HepG2 (cell line): ENCODE results near the gene TBC1D5. TPM values are rescaled to one million over a fixed set of nuclear protein-coding genes. Genes with fewer than 3 reads are reported as not detected.

Source experiments
- ATAC-seq: fragments of 200-7000 bp; cut with Tn5 transposase; 3 replicates; pipeline ENCODE4 v1.9.1; 2020; ENCODE audit warnings: mild to moderate bottlenecking, moderate library complexity
- BruUV-seq: library from RNA; stranded (reverse); fragments of 400-500 nt; replicated peaks from 2 replicates; lab custom pipeline; 2021; lab: Mats Ljungman, UMichigan
- CTCF ChIA-PET: fragments of 300-600 bp; formaldehyde crosslinking; extraction: SDS; loops from one replicate; lab custom pipeline; 2021; ENCODE audit warnings: low total read pairs, inconsistent platforms, low intra/inter-chr PET ratio; lab: Yijun Ruan, JAX
- POLR2A ChIA-PET: fragments of 350-600 bp; sonication (Branson Sonifier 250); formaldehyde crosslinking; loops from one replicate; lab custom pipeline; 2020; ENCODE audit warnings: antibody characterized with exemption, inconsistent platforms; lab: Yijun Ruan, JAX
- DNase-seq: peaks from one replicate; pipeline ENCODE4 v3.0.0-alpha.2; 2015; ENCODE audit warnings: low spot score
- FAIRE-seq: peaks from 3 replicates; lab custom pipeline; 2011; peaks lifted over from hg19 to GRCh38; lab: Jason Lieb, UNC
- H2AFZ ChIP-seq: one replicate; pipeline ENCODE4 v1.6.1; 2011; ENCODE audit warnings: low read length, inconsistent platforms
- H3K27ac ChIP-seq: fragments of 300-600 bp; 3 replicates; pipeline ENCODE4 v1.8.0; 2011; ENCODE audit warnings: mixed run types, mild to moderate bottlenecking, mixed read lengths, low read length, inconsistent platforms; ENCODE audit not compliant: insufficient read depth; ENCODE audit errors: extremely low read length
- H3K27me3 ChIP-seq, 2 experiments: fragments of 200-600 bp in 1 of 2; 2 replicates in 1 of 2; 3 replicates in 1 of 2; pipeline versions ENCODE4 v1.6.0 to v1.8.0; 2011; ENCODE audit warnings: low read length in 2 of 2, mild to moderate bottlenecking in 2 of 2, moderate library complexity in 2 of 2, inconsistent platforms in 1 of 2; ENCODE audit not compliant: insufficient read depth in 2 of 2, control insufficient read depth in 1 of 2
- H3K36me3 ChIP-seq, 2 experiments: fragments of 200-600 bp in 1 of 2; replicated peaks in 1 of 2; 2 replicates in 1 of 2; 3 replicates in 1 of 2; pipeline versions ENCODE4 v1.5.1 to v1.8.0; 2011; ENCODE audit warnings: low read length in 2 of 2, inconsistent platforms in 1 of 2; ENCODE audit not compliant: insufficient read depth in 2 of 2, control insufficient read depth in 1 of 2
- H3K4me1 ChIP-seq: 2 replicates; pipeline ENCODE4 v1.5.1; 2012; ENCODE audit warnings: low read length, inconsistent platforms; ENCODE audit not compliant: insufficient read depth
- H3K4me2 ChIP-seq: 2 replicates; pipeline ENCODE4 v1.6.0; 2011; ENCODE audit warnings: low read depth, low read length, inconsistent platforms
- H3K4me3 ChIP-seq, 3 experiments: fragments of 200-600 bp in 1 of 3; sonication (generic), shearing (Covaris generic) in 1 of 3; replicated peaks in 1 of 3; 2 replicates each; pipeline ENCODE4 v1.5.1; 2011 to 2016; ENCODE audit warnings: low read length in 3 of 3, inconsistent platforms in 2 of 3, low read depth in 2 of 3, mild to moderate bottlenecking in 2 of 3, control low read depth in 1 of 3, mixed read lengths in 1 of 3; ENCODE audit not compliant: insufficient read depth in 1 of 3
- H3K79me2 ChIP-seq: one replicate; pipeline ENCODE4 v1.6.1; 2011; ENCODE audit warnings: low read length, inconsistent platforms; ENCODE audit not compliant: insufficient read depth
- H3K9ac ChIP-seq: 2 replicates; pipeline ENCODE4 v1.6.0; 2011; ENCODE audit warnings: mild to moderate bottlenecking, low read depth, low read length, inconsistent platforms; ENCODE audit not compliant: insufficient read depth
- H3K9me3 ChIP-seq: 2 replicates; pipeline ENCODE4 v1.5.1; 2012; ENCODE audit warnings: mild to moderate bottlenecking, low read length
- H4K20me1 ChIP-seq: 2 replicates; pipeline ENCODE4 v1.6.0; 2011; ENCODE audit warnings: inconsistent platforms, mild to moderate bottlenecking, low read length, moderate library complexity; ENCODE audit not compliant: insufficient read depth
- ARID2 ChIP-seq: sonication (generic); formaldehyde crosslinking; IDR thresholded peaks from 2 replicates; pipeline ENCODE4 v1.8.1; 2022; ENCODE audit warnings: mild to moderate bottlenecking, missing genetic modification reagents, borderline replicate concordance
- NCOR1 ChIP-seq: fragments of 200-600 bp; sonication (generic); IDR thresholded peaks from 2 replicates; pipeline ENCODE4 v1.7.0; 2017; ENCODE audit warnings: antibody characterized with exemption, low read length, borderline replicate concordance
- NONO ChIP-seq, 2 experiments: fragments of 450-650 bp in 1 of 2; sonication (generic) in 1 of 2; formaldehyde crosslinking in 1 of 2; IDR thresholded peaks in 1 of 2; conservative IDR thresholded peaks in 1 of 2; 2 replicates each; pipeline versions ENCODE4 v1.6.1 to v1.8.0; 2017 to 2022; ENCODE audit warnings: mild to moderate bottlenecking in 1 of 2, missing genetic modification reagents in 1 of 2, moderate library complexity in 1 of 2
- RELA ChIP-seq: sonication (generic); formaldehyde crosslinking; IDR thresholded peaks from 2 replicates; pipeline ENCODE4 v1.4.0; 2020; ENCODE audit warnings: missing genetic modification reagents
- SAP130 ChIP-seq: IDR thresholded peaks from 2 replicates; pipeline ENCODE4 v1.6.1; 2016; ENCODE audit warnings: low read depth
- ZNF3 ChIP-seq: IDR thresholded peaks from 2 replicates; pipeline ENCODE4 v1.7.0; 2017; ENCODE audit warnings: inconsistent platforms
- ZNF709 ChIP-seq: sonication (generic); formaldehyde crosslinking; IDR thresholded peaks from 2 replicates; pipeline ENCODE4 v1.5.0; 2020; ENCODE audit warnings: mild to moderate bottlenecking, missing genetic modification reagents
- ZSCAN21 ChIP-seq: sonication (generic); formaldehyde crosslinking; IDR thresholded peaks from 2 replicates; pipeline ENCODE4 v1.8.0; 2022; ENCODE audit warnings: mild to moderate bottlenecking, missing genetic modification reagents, moderate library complexity, borderline replicate concordance
- in situ Hi-C: cut with HindIII; loops from 2 replicates; pipeline ENCODE4 v1.10.0; 2017; ENCODE audit warnings: low pct_unique_long_range_greater_than_20kb; ENCODE audit not compliant: extremely low pct_ligation_motif_present
- intact Hi-C: fragments of 100-400 bp; cut with micrococcal nuclease; formaldehyde crosslinking; loops from one replicate; pipeline ENCODE4 v1.10.0; 2022; ENCODE audit not compliant: unreplicated experiment
- polyA plus RNA-seq, 8 experiments: library from polyadenylated mRNA; depleted of rRNA in 3 of 8; stranded (reverse) in 7 of 8; unstranded in 1 of 8; fragments of >200 nt; fragmentation: Illumina TruSeq in 4 of 8; extraction: Trizol in 4 of 8; gene quantifications; 2 replicates each; pipeline versions ENCODE4 v1.2.1 to v1.2.3, GENCODE V29; 2011 to 2016; ENCODE audit warnings: low read depth in 4 of 8, missing spikeins in 1 of 8, mixed read lengths in 1 of 8; ENCODE audit not compliant: insufficient read depth in 1 of 8
- total RNA-seq, 5 experiments: library from RNA; depleted of rRNA; stranded (reverse); fragments of >200 nt; fragmentation: Illumina TruSeq; extraction: Trizol; gene quantifications; 2 replicates each; pipeline ENCODE4 v1.2.3, GENCODE V29; 2016; ENCODE audit warnings: low read depth in 1 of 5
- TF ChIP-seq, protein P1 (sequence below): sonication (generic); formaldehyde crosslinking; conservative IDR thresholded peaks from 2 replicates; pipeline ENCODE4 v1.4.0; 2020; ENCODE audit warnings: missing genetic modification reagents
- TF ChIP-seq, protein P2 (sequence below): sonication (generic); formaldehyde crosslinking; IDR thresholded peaks from 2 replicates; pipeline ENCODE4 v1.5.0; 2020; ENCODE audit warnings: missing genetic modification reagents, mild to moderate bottlenecking, borderline replicate concordance

TBC1D5 gene
- total and polyA plus RNA-seq, 2 of the 13 experiments (the other 11 are each of a cell fraction or from before 2014, with no cell fraction given): 19.2 to 33.3 TPM

DNA sequence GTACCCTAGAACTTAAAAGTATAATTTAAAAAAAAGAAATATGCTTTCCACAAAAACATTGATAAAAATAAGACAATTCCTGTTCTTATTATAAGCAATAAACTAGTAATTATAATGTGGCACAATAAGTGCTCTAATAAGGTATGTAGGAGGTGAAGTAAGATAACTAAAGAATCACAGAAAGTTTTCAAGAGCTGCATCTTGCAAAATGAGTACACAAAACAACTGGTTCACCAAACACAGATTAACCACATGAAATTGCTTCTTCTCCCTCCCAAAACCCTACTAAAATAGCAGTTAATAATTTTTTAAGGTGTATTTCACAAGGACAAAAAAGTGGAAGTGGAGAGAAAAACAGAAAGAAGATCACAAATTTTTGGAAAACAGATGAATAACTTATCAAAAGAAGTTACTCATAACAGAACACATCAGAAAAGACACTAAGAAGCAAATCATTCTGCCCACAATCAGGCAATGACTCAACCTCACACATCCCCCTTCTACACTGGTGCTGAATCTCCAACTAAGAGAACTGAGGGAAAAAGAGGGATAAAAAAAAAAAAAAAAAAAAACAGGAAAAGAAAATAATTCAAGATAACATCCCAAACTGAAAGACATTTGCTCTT lies 64.2 kb downstream of the TBC1D5 start:
- H3K27me3 ChIP-seq: no peaks in the 10 kb centered on the region
- BruUV-seq: no TSS peak
- no peak overlapping the region for H3K27ac ChIP-seq
- intact Hi-C loops: no loop called here
- no peak for DNase-seq
- no peak for ATAC-seq
- H3K36me3 ChIP-seq: peaks cover 0 to 2% of the 10 kb centered on the region in 2 experiments; a peak in 2 of 5 replicates
- H4K20me1 ChIP-seq: peaks cover 7% of the 10 kb centered on the region; the same call in 1 of the 2 replicates
- no peak overlapping the region for H3K9ac ChIP-seq
- TF ChIP-seq, protein P1, sequence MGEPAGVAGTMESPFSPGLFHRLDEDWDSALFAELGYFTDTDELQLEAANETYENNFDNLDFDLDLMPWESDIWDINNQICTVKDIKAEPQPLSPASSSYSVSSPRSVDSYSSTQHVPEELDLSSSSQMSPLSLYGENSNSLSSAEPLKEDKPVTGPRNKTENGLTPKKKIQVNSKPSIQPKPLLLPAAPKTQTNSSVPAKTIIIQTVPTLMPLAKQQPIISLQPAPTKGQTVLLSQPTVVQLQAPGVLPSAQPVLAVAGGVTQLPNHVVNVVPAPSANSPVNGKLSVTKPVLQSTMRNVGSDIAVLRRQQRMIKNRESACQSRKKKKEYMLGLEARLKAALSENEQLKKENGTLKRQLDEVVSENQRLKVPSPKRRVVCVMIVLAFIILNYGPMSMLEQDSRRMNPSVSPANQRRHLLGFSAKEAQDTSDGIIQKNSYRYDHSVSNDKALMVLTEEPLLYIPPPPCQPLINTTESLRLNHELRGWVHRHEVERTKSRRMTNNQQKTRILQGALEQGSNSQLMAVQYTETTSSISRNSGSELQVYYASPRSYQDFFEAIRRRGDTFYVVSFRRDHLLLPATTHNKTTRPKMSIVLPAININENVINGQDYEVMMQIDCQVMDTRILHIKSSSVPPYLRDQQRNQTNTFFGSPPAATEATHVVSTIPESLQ (CRISPR knock-in tag): no peak
- no peak for TF ChIP-seq ARID2
- TF ChIP-seq SAP130: no peak
- TF ChIP-seq, protein P2, sequence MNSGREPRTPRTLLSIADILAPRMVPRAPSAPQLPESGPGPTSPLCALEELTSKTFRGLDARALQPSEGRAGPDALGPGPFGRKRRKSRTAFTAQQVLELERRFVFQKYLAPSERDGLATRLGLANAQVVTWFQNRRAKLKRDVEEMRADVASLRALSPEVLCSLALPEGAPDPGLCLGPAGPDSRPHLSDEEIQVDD (CRISPR knock-in tag): no peak
- TF ChIP-seq ZNF3 (CRISPR knock-in tag): no peak
- no peak for TF ChIP-seq NONO (IDR thresholded peaks at IDR 0.05)
- TF ChIP-seq NONO (CRISPR knock-in tag; conservative IDR thresholded peaks at IDR 0.05): no peak
- TF ChIP-seq ZSCAN21: no peak
- no peak for TF ChIP-seq ZNF709 (CRISPR knock-in tag)
- TF ChIP-seq RELA: no peak
- TF ChIP-seq NCOR1: no peak
- TF ChIP-seq, all 625 proteins: peak for 0
- no peaks in the 10 kb centered on the region for H3K4me1 ChIP-seq
- no peak overlapping the region for H2AFZ ChIP-seq
- no peaks in the 10 kb centered on the region for H3K9me3 ChIP-seq
- H3K79me2 ChIP-seq: no peaks in the 10 kb centered on the region
- in situ Hi-C loops: no loop called here
- H3K4me2 ChIP-seq: no peak overlapping the region
- POLR2A ChIA-PET: no interaction called here
- CTCF ChIA-PET: no interaction called here
- FAIRE-seq: no peak
- H3K4me3 ChIP-seq: no peak overlapping the region
